Measurements from ENCODE around the gene SPATA31C1.
"Not testable (repeated sequence)": the region's sequence is repeated elsewhere in the genome, so short reads cannot be mapped to it uniquely, and the experiment has no call there.

The SPATA31C1 gene

GRCh38 chr9:87894998-87895625, 22.6 kb upstream of the SPATA31C1 start:
- Mint-ChIP-seq H3K36me3 (ENCODE audit: low read depth) (no peaks in the 10 kb centered on the region), H3K27me3 (ENCODE audit: low read depth) (peaks cover 11% of the 10 kb centered on the region)

GRCh38 chr9:87896891-87897290, 20.9 kb upstream of the SPATA31C1 start:
- Mint-ChIP-seq H3K36me3 (ENCODE audit: low read depth) (no peaks in the 10 kb centered on the region), H3K4me3 (no peak overlapping the region), H3K27me3 (ENCODE audit: low read depth) (peaks cover 14% of the 10 kb centered on the region)

More at GRCh38 chr9:87894998-87895625, 22.6 kb upstream of the SPATA31C1 start:
- Mint-ChIP-seq H3K4me1 (ENCODE audit: low read depth) (no peaks in the 10 kb centered on the region), H3K27ac (no peak overlapping the region), H3K4me3 (no peak overlapping the region), H3K9me3 (no peaks in the 10 kb centered on the region)

GRCh38 chr9:87898151-87898550, 19.6 kb upstream of the SPATA31C1 start:
- Mint-ChIP-seq H3K4me1 (ENCODE audit: low read depth) (no peaks in the 10 kb centered on the region), H3K4me3 (no peak overlapping the region), H3K27ac (no peak overlapping the region), H3K9me3 (peaks cover 5% of the 10 kb centered on the region), H3K36me3 (ENCODE audit: low read depth) (no peaks in the 10 kb centered on the region), H3K27me3 (ENCODE audit: low read depth) (peaks cover 9% of the 10 kb centered on the region)

More at GRCh38 chr9:87896891-87897290, 20.9 kb upstream of the SPATA31C1 start:
- Mint-ChIP-seq H3K4me1 (ENCODE audit: low read depth) (no peaks in the 10 kb centered on the region), H3K27ac (no peak overlapping the region), H3K9me3 (peaks cover 4% of the 10 kb centered on the region)

GRCh38 chr9:87902371-87902770, 15.4 kb upstream of the SPATA31C1 start:
- not testable (repeated sequence) for H3K4me3 Mint-ChIP-seq

GRCh38 chr9:87909310-87910041, 8.3 kb upstream of the SPATA31C1 start:
- Mint-ChIP-seq H3K27ac (no peak overlapping the region), H3K4me3 (no peak overlapping the region), H3K4me1 (ENCODE audit: low read depth) (no peaks in the 10 kb centered on the region), H3K9me3 (no peaks in the 10 kb centered on the region), H3K36me3 (ENCODE audit: low read depth) (no peaks in the 10 kb centered on the region), H3K27me3 (ENCODE audit: low read depth) (peaks cover 4% of the 10 kb centered on the region)

More at GRCh38 chr9:87902371-87902770, 15.4 kb upstream of the SPATA31C1 start:
- H3K4me1 Mint-ChIP-seq (ENCODE audit: low read depth); H3K27ac Mint-ChIP-seq; H3K36me3 Mint-ChIP-seq (ENCODE audit: low read depth): not testable (repeated sequence)
- Mint-ChIP-seq H3K27me3 (ENCODE audit: low read depth) (peaks cover 16% of the 10 kb centered on the region), H3K9me3 (peaks cover 14% of the 10 kb centered on the region)

- Mint-ChIP-seq H3K27me3 (ENCODE audit: low read depth) (peaks cover 4% of the 10 kb centered on the region), H3K9me3 (no peaks in the 10 kb centered on the region), H3K4me3 (no peak overlapping the region), H3K4me1 (ENCODE audit: low read depth) (no peaks in the 10 kb centered on the region), H3K27ac (no peak overlapping the region), H3K36me3 (ENCODE audit: low read depth) (no peaks in the 10 kb centered on the region)
Observed at GRCh38 chr9:87910821-87911220, 6.9 kb upstream of the SPATA31C1 start.

- H3K4me1 Mint-ChIP-seq (ENCODE audit: low read depth); H3K27me3 Mint-ChIP-seq (ENCODE audit: low read depth): not testable (repeated sequence)
Observed at GRCh38 chr9:87919013-87919412, 1.3 kb downstream of the SPATA31C1 start.

GRCh38 chr9:87921561-87921960, 3.8 kb downstream of the SPATA31C1 start:
- not testable (repeated sequence) for H3K4me1 Mint-ChIP-seq (ENCODE audit: low read depth); H3K36me3 Mint-ChIP-seq (ENCODE audit: low read depth); H3K27ac Mint-ChIP-seq; H3K27me3 Mint-ChIP-seq (ENCODE audit: low read depth); H3K4me3 Mint-ChIP-seq; H3K9me3 Mint-ChIP-seq

More at GRCh38 chr9:87919013-87919412, 1.3 kb downstream of the SPATA31C1 start:
- not testable (repeated sequence) for H3K36me3 Mint-ChIP-seq (ENCODE audit: low read depth); H3K4me3 Mint-ChIP-seq; H3K9me3 Mint-ChIP-seq; H3K27ac Mint-ChIP-seq

GRCh38 chr9:87923012-87923411, 5.2 kb downstream of the SPATA31C1 start:
- not testable (repeated sequence) for H3K36me3 Mint-ChIP-seq (ENCODE audit: low read depth); H3K9me3 Mint-ChIP-seq; H3K4me1 Mint-ChIP-seq (ENCODE audit: low read depth); H3K4me3 Mint-ChIP-seq; H3K27ac Mint-ChIP-seq; H3K27me3 Mint-ChIP-seq (ENCODE audit: low read depth)

- H3K4me3 Mint-ChIP-seq; H3K27ac Mint-ChIP-seq; H3K4me1 Mint-ChIP-seq (ENCODE audit: low read depth); H3K9me3 Mint-ChIP-seq; H3K36me3 Mint-ChIP-seq (ENCODE audit: low read depth); H3K27me3 Mint-ChIP-seq (ENCODE audit: low read depth): not testable (repeated sequence)
Observed at GRCh38 chr9:87924851-87925250, 7.1 kb downstream of the SPATA31C1 start.

- H3K9me3 Mint-ChIP-seq; H3K36me3 Mint-ChIP-seq (ENCODE audit: low read depth); H3K27ac Mint-ChIP-seq; H3K27me3 Mint-ChIP-seq (ENCODE audit: low read depth); H3K4me3 Mint-ChIP-seq; H3K4me1 Mint-ChIP-seq (ENCODE audit: low read depth): not testable (repeated sequence)
Observed at GRCh38 chr9:87929152-87929551, 11.4 kb downstream of the SPATA31C1 start.

GRCh38 chr9:87934444-87934843, 16.7 kb downstream of the SPATA31C1 start:
- H3K27ac Mint-ChIP-seq; H3K4me3 Mint-ChIP-seq; H3K36me3 Mint-ChIP-seq (ENCODE audit: low read depth); H3K4me1 Mint-ChIP-seq (ENCODE audit: low read depth); H3K27me3 Mint-ChIP-seq (ENCODE audit: low read depth); H3K9me3 Mint-ChIP-seq: not testable (repeated sequence)

- H3K4me3 Mint-ChIP-seq = not testable (repeated sequence)
Observed at GRCh38 chr9:87937352-87937751, 19.6 kb downstream of the SPATA31C1 start.

GRCh38 chr9:87937918-87938317, 20.2 kb downstream of the SPATA31C1 start:
- H3K9me3 Mint-ChIP-seq; H3K4me1 Mint-ChIP-seq (ENCODE audit: low read depth); H3K4me3 Mint-ChIP-seq: not testable (repeated sequence)

More at GRCh38 chr9:87937352-87937751, 19.6 kb downstream of the SPATA31C1 start:
- not testable (repeated sequence) for H3K9me3 Mint-ChIP-seq; H3K27ac Mint-ChIP-seq; H3K27me3 Mint-ChIP-seq (ENCODE audit: low read depth); H3K36me3 Mint-ChIP-seq (ENCODE audit: low read depth); H3K4me1 Mint-ChIP-seq (ENCODE audit: low read depth)

GRCh38 chr9:87938336-87938735, 20.6 kb downstream of the SPATA31C1 start:
- not testable (repeated sequence) for H3K27ac Mint-ChIP-seq; H3K27me3 Mint-ChIP-seq (ENCODE audit: low read depth); H3K36me3 Mint-ChIP-seq (ENCODE audit: low read depth); H3K4me3 Mint-ChIP-seq; H3K9me3 Mint-ChIP-seq; H3K4me1 Mint-ChIP-seq (ENCODE audit: low read depth)

More at GRCh38 chr9:87937918-87938317, 20.2 kb downstream of the SPATA31C1 start:
- H3K27ac Mint-ChIP-seq; H3K27me3 Mint-ChIP-seq (ENCODE audit: low read depth); H3K36me3 Mint-ChIP-seq (ENCODE audit: low read depth): not testable (repeated sequence)

Data from T-helper 1 cell treated with Interleukin-12 subunit alpha and Interleukin-12 subunit beta and Interleukin-4 antibody, amounts not matched to agents 30 μg/mL and 1 μg/mL, for 36 hours (primary cell).